Measurements from ENCODE around the gene STUM. TPM values are rescaled to one million over a fixed set of nuclear protein-coding genes. Genes with fewer than 3 reads are reported as not detected.

The STUM gene
- polyA plus RNA-seq, 2 of the 4 experiments (the other 2 are of a cell fraction), result not detected

- no peak for TF ChIP-seq PHF8 (IDR thresholded peaks at IDR 0.05; ENCODE audit: borderline replicate concordance, low read depth)
- no peak for TF ChIP-seq POLR2AphosphoS2 (conservative IDR thresholded peaks at IDR 0.05; ENCODE audit: low read length)
- TF ChIP-seq JUN (IDR thresholded peaks at IDR 0.05), result no peak
Measured at GRCh38 chr1:226530591-226530990, 18.0 kb upstream of the STUM start (continued).

GRCh38 chr1:226531360-226532093 is 17.0 kb upstream of the STUM start:
- no peak overlapping the region for H3K4me3 ChIP-seq
- TF ChIP-seq POLR2AphosphoS2 (conservative IDR thresholded peaks at IDR 0.05; ENCODE audit: low read length) (no peak), NPAS2 (CRISPR knock-in tag; IDR thresholded peaks at IDR 0.05; ENCODE audit: borderline replicate concordance) (no peak), CEBPB (IDR thresholded peaks at IDR 0.05) (no peak), CHD2 (IDR thresholded peaks at IDR 0.05; ENCODE audit: low read length, partially characterized antibody) (no peak), TP53 (CRISPR knock-in tag; IDR thresholded peaks at IDR 0.05) (no peak), HDAC2 (IDR thresholded peaks at IDR 0.05) (no peak), FOSB (CRISPR knock-in tag; IDR thresholded peaks at IDR 0.05) (no peak), RNF2 (IDR thresholded peaks at IDR 0.05; ENCODE audit: borderline replicate concordance, low read depth) (no peak), NR3C1 (IDR thresholded peaks at IDR 0.05) (no peak), HMGXB4 (CRISPR knock-in tag; IDR thresholded peaks at IDR 0.05; ENCODE audit: borderline replicate concordance) (no peak), MAFK (IDR thresholded peaks at IDR 0.05; ENCODE audit: partially characterized antibody) (no peak), GATA3 (IDR thresholded peaks at IDR 0.05; ENCODE audit: borderline replicate concordance) (no peak), CHD4 (IDR thresholded peaks at IDR 0.05; ENCODE audit: borderline replicate concordance) (no peak), HES2 (IDR thresholded peaks at IDR 0.05) (no peak), KDM1A (IDR thresholded peaks at IDR 0.05; ENCODE audit: low read depth) (no peak), E2F6 (IDR thresholded peaks at IDR 0.05; ENCODE audit: borderline replicate concordance, low read depth) (no peak)
- no peak for ATAC-seq
- no peak for DNase-seq (ENCODE audit: low read depth in 1 of 2, low spot score in 1 of 2)
- POLR2A ChIA-PET, result no interaction called here
- WGBS (ENCODE audit: missing lambda C conversion rate), result 82% methylated on average over 4 of the region's 4 CpGs
- no peak for FAIRE-seq
- CTCF ChIA-PET, result interaction anchor here (0.5 to 1.1 kb wide), 3 partner anchors 16 to 1027 kb away, joined by 3 to 4 read pairs (median 3); partner anchors contain the start of gene PARP1
- H3K4me1 ChIP-seq, result no peaks in the 10 kb centered on the region
- H3K27ac ChIP-seq, result no peak overlapping the region
- no peak overlapping the region for H3K4me2 ChIP-seq
- H3K9me3 ChIP-seq, result no peaks in the 10 kb centered on the region

- FAIRE-seq, result no peak
- 79% methylated on average over 2 of the region's 2 CpGs for WGBS (ENCODE audit: missing lambda C conversion rate)
- POLR2A ChIA-PET, result no interaction called here
Measured at GRCh38 chr1:226532553-226532952, 16.0 kb upstream of the STUM start.

More at GRCh38 chr1:226532553-226532952, 16.0 kb upstream of the STUM start:
- CTCF ChIA-PET, result interaction anchor here (1.0 to 1.6 kb wide), 2 partner anchors 12 to 15 kb away, joined by 4 read pairs; no protein-coding TSS in a partner anchor
- no peak overlapping the region for H3K27ac ChIP-seq
- DNase-seq (ENCODE audit: low read depth in 1 of 2, low spot score in 1 of 2), result no peak
- TF ChIP-seq E2F6 (IDR thresholded peaks at IDR 0.05; ENCODE audit: borderline replicate concordance, low read depth) (no peak), CBX8 (IDR thresholded peaks at IDR 0.05) (no peak), HOXA7 (CRISPR knock-in tag; IDR thresholded peaks at IDR 0.05) (no peak)
- H3K4me3 ChIP-seq, result no peak overlapping the region
- no peak; a peak in 1 of 6 replicates for ATAC-seq
- H3K9me3 ChIP-seq, result no peaks in the 10 kb centered on the region
- no peak overlapping the region for H3K4me2 ChIP-seq
- no peaks in the 10 kb centered on the region for H3K4me1 ChIP-seq

Data from A549 (cell line).